Activated effector memory CD4-positive, alpha-beta T cell treated with anti-CD3 and anti-CD28 coated beads, Interleukin-2, amount 50 U/mL, for 16 hours (primary cell): ENCODE results near the gene ANAPC5.
"Not testable (repeated sequence)": the region's sequence is repeated elsewhere in the genome, so short reads cannot be mapped to it uniquely, and the experiment has no call there.

ENCODE experiments used
- DNase-seq: peaks from one replicate; pipeline ENCODE4 v3.0.0-alpha.2; 2020

Gene ANAPC5

DNA sequence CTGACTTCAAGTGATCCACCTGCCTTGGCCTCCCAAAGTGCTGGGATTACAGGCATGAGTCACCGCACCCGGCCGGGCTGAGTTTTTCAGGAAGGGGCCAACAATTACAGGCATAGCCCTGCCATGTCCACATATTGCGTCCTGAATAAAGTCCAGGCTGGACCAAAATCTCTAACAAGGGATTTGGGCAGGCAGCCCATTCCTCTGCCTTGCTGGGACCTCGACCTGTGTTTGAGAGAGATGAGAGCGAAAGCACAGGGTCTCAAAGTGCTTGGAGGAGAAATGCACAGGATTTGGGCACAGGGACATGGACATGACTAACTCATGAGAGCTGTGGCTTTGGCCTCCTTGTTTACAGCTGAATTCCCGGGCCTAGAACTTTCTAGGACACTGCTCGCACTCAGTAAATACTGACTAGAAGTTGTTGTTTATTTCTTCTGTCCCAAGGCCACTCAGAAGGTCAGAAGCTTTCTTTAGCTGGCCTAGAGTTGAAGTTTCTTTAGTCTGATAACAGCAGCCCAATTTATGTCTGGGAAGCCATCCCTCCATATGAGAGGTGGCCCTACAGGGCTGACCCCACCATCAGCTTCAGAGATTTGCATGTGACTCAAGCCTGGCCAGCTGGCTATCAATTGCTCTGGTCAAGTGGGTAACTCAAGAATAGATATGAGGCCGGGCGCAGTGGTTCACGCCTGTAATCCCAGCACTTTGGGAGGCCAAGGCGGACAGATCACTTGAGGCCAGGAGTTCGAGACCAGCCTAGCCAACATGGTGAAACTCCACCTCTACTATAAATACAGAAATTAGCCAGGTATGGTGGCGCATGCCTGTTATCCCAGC is 67.4 kb downstream of the ANAPC5 start:
- no peak for DNase-seq

DNA sequence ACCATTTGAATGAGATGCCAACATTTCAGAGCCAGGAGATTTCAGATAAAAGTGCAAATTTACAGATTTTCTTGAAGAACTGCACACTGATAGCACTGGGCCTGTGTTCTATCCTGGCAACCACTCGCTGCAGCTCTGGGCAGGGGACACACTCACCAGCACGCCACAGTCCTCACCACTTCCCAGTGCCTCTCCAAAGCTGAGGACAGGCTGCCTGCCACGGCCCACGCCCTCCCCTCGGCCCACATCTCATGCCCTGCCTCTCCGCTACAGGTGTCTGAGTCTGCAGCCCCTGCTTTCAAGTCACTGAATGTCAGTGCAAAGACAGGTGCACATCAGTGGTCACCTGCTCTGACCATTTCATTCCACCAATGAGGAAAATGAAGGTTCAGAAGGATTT is 68.4 kb downstream of the ANAPC5 start:
- no peak for DNase-seq

DNA sequence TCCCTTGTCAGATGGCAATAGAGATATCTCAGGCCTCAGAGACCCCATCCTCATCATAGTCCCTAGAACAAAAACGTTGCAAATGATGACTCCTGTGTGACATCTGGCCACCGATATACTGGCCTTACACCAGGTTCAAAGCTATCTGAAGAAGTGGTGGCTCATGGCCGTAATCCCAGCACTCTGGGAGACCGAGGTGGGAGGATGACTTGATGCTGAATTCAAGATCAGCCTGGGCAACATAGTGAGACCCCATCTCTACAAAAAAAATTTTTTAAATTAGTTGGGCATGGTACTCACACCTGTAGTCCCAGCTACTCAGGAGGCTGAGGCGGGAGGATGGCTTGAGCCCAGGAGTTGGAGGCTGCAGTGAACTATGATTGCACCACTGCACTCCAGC is 68.8 kb downstream of the ANAPC5 start:
- no peak for DNase-seq

DNA sequence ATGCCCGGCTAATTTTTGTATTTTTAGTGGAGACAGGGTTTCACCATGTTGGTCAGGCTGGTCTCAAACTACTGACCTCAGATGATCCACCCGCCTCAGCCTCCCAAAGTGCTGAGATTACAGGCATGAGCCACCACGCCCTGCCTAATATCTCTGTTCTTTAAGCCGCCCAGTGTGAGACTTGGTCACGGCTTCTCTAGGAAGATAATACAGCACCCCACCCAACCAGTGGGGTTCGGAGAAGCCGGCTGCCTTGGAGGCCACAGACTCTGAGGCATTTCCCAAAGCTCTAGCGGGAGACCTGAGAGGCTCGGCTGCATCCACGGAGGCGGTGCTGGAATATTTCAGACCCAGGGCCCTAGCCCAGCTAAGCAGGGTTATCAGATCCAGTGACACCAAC is 69.3 kb downstream of the ANAPC5 start:
- not testable (repeated sequence) for DNase-seq

DNA sequence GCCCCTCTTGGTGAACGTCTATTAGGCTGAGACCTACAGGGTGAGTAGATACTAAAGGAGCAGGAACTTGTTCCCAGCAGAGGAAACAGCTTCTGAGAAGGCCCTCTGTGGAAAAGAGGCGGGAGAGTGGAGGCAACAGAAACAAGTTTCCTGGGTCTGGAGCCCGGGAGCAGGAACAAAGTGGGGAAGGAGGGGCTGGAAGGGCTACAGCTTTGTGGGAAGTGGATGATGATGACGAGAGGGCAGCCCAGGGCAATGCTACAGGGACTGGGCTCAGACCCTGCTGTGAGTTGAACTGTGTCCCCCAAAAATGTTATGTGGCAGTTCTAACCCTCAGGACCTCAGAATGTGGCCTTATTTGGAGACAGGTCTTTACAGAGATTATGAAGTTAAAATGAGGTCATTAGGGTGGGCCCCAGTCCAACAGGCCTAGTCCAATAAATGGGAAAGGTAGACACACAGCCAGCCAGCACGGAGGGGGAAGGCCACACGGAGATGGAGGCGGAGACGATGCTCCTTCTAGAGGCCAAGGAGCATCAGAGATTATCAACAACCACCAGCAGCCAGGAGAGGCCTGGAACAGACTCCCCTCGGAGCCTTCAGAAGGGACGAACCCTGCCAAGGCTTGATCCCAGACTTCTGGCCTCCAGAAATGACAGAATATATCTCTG is 70.0 kb downstream of the ANAPC5 start:
- DNase-seq, result no peak

DNA sequence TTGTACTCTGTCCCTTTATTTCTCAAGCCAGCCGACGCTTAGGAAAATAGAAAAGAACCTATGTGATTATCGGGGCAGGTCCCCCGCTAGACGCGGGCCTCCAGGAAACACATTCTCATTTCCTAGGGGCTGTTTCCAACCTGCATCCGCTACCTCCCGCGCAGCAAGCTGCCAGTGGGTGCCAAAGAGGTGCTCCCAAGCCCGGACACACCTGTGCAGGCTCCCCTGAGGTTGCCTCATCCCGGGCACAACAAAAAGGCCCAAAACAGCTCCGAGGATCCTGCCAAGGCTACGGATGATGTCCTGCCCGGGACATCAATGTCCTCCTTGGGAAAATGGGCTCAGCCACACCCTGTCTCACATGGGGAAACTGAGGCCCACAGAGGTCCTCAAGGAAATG is 71.1 kb downstream of the ANAPC5 start:
- not testable (repeated sequence) for DNase-seq

DNA sequence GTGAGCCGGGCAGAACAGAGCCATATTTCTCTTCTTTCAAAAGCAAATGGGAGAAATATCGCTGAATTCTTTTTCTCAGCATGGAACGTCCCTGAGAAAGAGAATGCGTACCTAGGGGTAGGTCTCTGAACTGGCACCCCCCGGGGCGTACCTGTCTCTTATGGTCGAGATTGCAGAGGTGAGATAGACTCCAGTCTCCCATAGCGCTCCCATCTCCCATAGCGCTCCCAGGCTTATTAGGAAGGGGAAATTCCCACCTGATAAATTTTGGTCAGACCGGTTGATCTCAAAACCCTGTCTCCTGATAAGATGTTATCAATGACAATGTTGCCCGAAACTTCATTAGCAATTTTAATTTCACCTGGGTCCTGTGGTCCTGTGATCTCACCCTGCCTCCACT is 71.7 kb downstream of the ANAPC5 start:
- DNase-seq, result not testable (repeated sequence)

DNA sequence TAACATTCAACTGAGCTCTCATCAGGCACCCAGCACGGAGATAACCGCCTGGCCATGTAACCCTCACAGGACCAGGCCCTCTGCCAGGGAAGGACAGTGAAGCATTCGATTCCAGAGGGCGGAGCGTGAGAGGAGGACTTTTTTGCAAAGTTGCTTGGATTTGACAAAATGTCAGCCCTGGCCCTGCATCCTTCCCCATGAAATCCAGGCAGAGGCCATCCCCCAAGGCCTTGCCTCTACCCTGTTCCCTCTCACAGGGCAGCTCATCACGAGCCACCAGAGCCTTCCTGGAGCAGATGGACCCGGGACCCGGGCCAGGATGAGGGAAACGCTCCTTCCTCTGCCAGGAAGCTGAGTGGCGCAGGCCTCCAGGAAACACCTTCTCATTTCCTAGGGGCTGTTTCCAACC is 72.7 kb downstream of the ANAPC5 start:
- DNase-seq, result no peak

DNA sequence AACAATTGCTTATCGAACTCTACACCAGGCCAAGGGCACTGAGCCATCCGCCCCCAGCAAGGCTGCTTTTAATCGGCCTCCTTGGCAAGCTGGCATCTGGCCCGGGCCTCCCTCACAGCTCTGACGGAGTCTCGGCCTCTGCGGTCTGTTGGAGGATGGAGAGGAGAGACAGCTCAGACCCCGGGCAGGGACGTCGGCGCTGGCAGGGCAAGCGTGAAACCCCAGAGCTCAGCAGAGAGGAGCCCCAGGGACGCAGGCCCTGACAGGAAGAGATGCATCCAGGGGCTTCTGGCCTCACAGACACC is 73.2 kb downstream of the ANAPC5 start:
- DNase-seq, result no peak

DNA sequence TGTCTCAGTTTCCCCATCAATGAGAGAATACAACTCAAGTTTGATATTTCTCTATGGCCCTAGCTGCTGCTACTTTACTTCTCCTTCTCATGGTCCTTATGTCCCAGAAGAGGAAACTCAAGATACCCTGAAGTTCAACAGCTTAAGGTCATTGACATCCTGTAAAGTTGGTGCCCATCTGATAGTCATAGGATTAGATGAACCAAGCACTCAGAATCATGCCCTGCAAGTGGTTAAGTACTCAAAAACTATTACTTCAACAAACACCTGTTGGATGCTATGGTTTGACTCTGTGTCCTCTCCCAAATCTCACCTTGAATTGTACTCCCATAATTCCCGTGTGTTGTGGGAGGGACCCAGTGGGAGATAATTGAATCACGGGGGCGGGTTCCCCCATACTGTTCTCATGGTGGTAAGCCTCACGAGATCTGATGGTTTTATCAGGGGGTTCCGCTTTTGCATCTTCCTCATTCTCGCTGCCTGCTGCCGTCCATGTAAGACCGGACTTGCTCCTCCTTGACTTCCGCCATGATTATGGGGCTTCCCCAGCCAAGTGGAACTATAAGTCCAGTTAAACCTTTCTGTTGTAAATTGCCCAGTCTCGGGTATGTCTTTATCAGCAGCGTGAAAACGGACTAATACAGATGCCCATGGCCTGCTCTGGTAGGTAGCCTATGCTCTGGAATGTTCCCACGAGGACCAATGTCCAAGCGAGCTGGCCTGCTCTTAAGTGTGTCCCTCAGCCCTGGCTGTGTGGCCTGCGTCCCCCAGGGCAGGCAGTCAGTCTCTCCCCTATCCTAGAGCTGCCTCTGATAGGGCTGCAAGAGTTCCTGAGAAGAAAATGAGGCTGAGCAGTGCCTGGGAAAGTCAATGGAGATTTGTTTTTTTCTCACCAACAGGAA is 73.8 kb downstream of the ANAPC5 start:
- DNase-seq, result no peak

DNA sequence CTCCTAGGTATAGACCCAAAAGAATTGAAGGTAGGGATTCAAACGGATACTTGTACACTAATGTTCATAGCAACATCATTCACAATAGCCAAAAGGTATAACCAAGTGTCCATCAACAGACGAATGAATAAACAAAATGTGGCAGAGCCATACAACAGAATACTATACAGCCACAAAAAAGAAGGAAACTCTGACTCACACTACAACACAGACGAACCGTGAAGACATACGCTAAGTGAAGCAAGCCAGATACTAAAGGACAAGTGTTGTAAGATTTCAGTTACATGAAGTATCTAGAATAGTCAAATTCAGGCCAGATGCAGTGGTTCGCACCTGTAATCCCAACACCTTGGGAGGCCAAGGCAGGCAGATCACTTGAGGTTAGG is 74.8 kb downstream of the ANAPC5 start:
- DNase-seq, result no peak

DNA sequence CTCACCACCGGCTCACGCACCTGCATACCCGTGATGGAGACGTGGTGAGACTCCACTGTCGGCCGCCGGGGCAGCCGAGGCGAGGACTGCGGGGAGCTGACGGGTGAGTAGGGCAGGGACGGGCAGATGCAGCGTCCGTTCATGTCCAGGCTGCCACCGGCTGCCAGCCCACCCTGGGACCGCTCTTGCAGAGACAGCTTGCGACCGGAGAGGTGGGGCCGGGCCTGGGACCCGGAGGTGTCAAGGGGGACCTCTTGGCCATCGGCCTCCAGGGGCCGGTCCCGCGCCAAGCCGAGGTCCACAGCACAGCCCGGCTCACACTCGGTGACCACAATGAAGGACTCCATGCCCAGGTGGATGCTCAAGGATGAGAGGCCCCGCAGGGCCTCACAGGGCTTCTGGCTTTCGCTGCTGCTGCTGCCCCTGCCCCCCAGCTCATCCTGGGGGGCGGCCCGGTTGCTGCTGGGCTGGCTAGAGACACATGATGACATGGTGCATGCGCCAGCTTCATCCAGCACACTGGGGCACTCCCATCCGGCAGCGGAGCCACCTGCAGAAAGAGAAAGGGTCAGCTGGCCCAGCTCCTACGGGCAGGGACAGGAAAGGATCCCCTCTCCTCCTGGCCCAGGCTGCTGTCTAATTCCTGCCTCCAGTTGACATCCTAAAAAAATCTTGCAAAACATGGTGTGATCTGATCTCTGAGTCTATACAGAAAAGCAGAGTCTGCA is 78.0 kb downstream of the ANAPC5 start:
- no peak for DNase-seq

DNA sequence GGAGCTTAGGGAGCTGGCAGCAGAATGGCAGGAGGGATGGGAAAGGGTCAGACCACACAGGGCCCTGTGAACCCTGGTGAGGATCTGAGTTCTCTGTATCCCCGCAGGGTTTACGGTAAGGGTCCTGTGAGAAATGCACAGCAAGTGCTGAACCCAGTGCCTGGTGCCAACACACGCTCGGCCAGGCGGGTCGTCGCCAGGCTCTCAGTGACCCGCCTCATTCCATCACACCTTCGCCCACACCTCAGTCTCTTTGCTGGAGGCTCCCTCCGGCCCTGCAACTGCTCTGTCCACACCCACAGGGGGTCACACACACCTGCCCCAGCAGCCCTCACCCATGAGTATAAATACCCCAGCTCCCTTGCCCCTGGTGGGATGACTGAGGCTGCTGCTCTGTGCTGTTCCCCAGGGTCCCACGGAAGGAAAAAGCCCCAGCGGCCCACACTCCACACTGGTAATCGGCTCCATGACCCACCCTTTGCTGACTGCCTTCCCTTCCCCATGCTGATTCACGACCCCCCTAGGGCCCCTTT is 78.8 kb downstream of the ANAPC5 start:
- DNase-seq, result no peak

DNA sequence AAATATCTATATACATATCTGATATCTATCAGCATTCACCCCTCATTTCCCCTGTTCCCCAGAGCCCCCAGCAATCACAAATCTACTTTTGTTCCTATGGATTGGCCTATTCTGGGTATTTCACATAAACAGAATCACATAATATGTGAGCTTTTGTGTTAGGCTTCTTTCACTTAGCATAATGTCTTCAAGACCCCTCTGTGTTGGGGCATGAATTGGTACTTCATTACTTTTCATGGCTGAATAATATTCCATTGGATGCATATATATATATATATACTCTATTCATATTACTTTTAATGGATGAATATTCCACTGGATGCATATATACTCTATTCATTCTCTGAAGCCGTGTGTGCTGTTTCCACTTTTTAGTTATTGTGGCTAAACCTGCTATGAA is 84.4 kb downstream of the ANAPC5 start:
- DNase-seq, result no peak

DNA sequence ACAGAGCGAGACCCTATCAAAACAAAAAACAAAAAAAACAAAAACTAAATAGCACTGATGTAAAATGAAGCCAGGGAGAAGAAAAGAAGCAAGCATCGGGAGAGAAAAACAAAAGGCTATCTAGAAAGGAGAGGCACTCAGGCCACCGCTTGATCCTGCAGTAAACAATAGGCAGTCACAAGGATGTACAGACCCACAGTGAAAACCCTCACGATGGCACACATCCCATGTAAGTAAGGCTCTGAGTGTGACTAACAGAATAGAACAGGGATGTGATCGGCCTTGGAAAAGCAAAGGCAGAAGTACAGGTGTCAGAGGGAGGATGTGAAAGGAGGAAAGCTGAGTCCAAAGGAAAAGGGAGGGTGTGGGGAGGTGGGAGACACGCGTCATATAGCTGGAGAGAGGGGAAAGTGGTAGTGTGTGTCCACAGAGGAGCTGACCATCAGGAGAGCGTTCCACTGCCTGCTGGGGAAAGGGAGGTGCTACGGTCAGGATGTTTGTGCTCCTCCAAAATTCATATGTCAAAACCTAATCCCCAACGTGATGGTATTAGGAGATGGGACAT is 87.2 kb downstream of the ANAPC5 start:
- DNase-seq, result no peak

DNA sequence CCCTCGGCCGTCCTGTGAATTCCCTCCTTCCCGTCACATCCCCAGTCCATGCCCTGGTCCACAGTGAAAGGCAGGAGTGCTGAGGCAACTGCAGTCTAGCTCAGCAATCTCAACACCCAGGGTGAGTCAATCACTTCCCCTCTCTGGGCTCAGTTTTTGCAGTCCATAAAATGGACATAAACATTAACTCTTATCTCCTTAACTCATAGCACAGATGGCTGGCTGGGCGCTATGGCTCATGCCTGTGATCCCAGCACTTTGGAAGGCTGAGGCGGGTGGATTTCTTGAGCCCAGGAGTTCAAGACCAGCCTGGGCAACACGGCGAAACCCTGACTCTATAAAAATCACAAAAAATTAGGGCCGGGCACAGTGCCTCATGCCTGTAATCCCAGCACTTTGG is 88.1 kb downstream of the ANAPC5 start:
- no peak for DNase-seq

DNA sequence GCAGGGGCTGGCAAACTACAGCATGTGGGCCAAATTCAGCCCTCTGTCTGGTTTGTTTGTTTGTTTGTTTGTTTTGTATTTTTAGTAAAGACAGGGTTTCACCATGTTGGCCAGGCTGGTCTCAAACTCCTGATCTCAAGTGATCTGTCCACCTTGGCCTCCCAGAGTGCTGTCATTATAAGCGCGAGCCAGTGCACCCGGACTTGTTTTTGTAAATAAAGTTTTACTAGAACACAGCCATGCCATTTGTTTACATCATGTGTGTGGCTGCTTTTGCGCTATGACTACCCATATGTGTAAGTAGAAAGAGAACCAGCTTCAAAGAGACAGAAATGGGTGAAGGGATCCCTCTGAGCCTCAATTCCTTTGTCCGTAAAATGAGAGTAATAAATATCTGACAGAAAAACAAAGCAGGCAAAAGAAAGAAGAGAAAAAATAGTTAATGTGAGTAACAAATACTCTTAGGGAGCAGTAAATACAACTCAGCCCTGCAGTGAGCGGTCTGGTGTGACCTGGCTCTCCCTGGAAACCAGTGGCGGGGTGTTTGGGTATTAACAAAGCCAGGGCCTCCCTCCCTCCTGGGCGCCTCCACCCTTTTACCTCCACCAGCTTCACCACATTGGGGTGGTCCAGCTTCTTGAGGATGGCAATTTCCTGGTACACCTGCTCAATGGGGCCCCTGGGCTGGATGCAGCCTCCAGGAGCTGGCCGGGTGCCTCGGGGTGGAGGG is 88.8 kb downstream of the ANAPC5 start:
- no peak for DNase-seq

DNA sequence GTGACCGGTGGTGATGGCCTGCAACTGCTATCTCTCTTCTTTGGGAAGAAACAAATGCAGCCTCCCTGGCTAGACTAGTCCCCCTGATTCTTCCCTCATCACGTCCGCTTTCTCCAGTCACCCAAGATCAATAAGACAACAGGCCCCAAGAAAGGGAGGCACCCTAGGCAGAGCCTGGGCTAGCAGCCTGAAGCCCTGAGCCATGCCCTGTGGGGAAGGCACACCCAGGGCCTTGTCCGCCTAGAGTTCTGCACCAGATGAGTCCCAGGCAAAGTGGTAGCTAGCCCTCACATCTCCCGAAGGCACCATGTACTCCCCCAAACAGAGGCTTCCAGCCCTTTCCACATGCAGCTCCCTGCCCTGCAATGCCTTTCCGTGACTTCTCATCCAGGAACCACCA is 90.8 kb downstream of the ANAPC5 start:
- no peak for DNase-seq

DNA sequence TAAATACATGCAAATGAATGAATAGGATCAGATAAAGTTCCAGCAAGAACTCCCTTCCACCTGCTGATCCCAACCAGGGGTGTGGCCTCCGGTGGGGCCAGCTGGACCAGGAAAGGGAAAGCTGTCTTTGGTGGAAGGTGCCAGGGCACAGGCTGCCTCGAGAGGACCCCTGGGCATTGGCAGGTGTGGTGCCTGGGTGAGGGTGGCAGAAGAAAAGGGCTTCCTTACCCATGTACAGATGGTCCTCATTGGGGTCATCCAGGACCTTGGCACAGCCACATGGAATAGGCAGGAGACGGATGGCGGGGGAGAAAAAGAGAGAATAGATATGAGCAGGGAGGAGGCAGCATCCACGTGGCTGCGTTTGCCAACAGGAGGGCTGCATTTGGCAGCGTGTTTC is 92.1 kb downstream of the ANAPC5 start:
- DNase-seq, result no peak

DNA sequence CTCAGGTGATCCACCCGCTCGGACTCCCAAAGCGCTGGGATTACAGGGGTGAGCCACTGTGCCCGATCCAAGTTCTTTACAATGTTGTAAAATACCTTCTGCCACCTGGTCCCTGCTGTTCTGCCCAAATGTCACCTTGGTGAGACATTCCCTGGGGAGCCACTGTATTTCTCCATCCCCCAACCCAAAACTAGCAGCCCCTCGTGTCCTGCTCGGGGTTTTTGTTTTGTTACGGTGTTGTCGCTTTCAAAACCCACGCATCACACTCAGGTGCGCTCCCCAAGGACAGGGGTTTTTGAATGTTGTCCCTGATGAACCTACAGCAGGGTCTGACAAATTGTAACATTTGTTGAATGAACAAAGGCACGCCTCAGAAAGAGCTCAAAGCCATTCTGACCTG is 93.1 kb downstream of the ANAPC5 start:
- DNase-seq, result no peak
